K562 (cell line): Measurements from ENCODE around the gene PSAP. TPM values are rescaled to one million over a fixed set of nuclear protein-coding genes. Genes with fewer than 3 reads are reported as not detected.

ENCODE experiments used
- ATAC-seq: fragments of 200-7000 bp; cut with Tn5 transposase; 3 replicates; pipeline ENCODE4 v1.9.1; 2020; ENCODE audit warnings: moderate library complexity
- BruUV-seq: library from RNA; stranded (reverse); fragments of 400-500 nt; replicated peaks from 2 replicates; lab custom pipeline; 2021; lab: Mats Ljungman, UMichigan
- CTCF ChIA-PET: fragments of 300-600 bp; formaldehyde crosslinking; extraction: SDS; loops from one replicate; lab custom pipeline; 2021; ENCODE audit warnings: low intra/inter-chr PET ratio; lab: Yijun Ruan, JAX
- POLR2A ChIA-PET: fragments of 300-600, 350-650 bp; sonication (Branson Sonifier 250); formaldehyde crosslinking; extraction: SDS; loops from one replicate; lab custom pipeline; 2021; ENCODE audit warnings: antibody characterized with exemption, inconsistent platforms; lab: Yijun Ruan, JAX
- DNase-seq, 4 experiments: peaks; one replicate each; pipeline versions ENCODE4 v3.0.0 to v3.0.0-alpha.2; 2011 to 2018; ENCODE audit warnings: low spot score in 3 of 4, mixed read lengths in 3 of 4; ENCODE audit errors: extremely low read depth in 1 of 4
- FAIRE-seq: peaks from 2 replicates; lab custom pipeline; 2011; peaks lifted over from hg19 to GRCh38; lab: Jason Lieb, UNC
- H2AFZ ChIP-seq: 2 replicates; pipeline ENCODE4 v1.6.0; 2011; ENCODE audit warnings: low read depth, low read length, control low read depth, inconsistent platforms
- H3K27ac ChIP-seq: fragments of 200-600 bp; 3 replicates; pipeline ENCODE4 v1.8.0; 2011; ENCODE audit warnings: low read depth, mild to moderate bottlenecking, control low read depth, inconsistent platforms, low read length, moderate library complexity, mixed read lengths; ENCODE audit errors: extremely low read depth
- H3K27me3 ChIP-seq, 2 experiments: fragments of 300-600 bp in 1 of 2; 2 replicates in 1 of 2; 3 replicates in 1 of 2; pipeline versions ENCODE4 v1.6.0 to v1.8.0; 2011; ENCODE audit warnings: inconsistent platforms in 2 of 2, low read length in 2 of 2, mild to moderate bottlenecking in 1 of 2, mixed read lengths in 1 of 2, moderate library complexity in 1 of 2; ENCODE audit not compliant: control insufficient read depth in 2 of 2, insufficient read depth in 2 of 2
- H3K36me3 ChIP-seq: fragments of 300-600 bp; 3 replicates; pipeline ENCODE4 v1.8.0; 2011; ENCODE audit warnings: mild to moderate bottlenecking, low read length, inconsistent platforms; ENCODE audit not compliant: control insufficient read depth, insufficient read depth
- H3K4me1 ChIP-seq, 2 experiments: fragments of 200-600 bp in 1 of 2; replicated peaks in 1 of 2; 2 replicates in 1 of 2; 3 replicates in 1 of 2; pipeline versions ENCODE4 v1.5.1 to v1.8.0; 2011; ENCODE audit warnings: inconsistent platforms in 2 of 2, low read length in 2 of 2, mild to moderate bottlenecking in 1 of 2, mixed read lengths in 1 of 2, moderate library complexity in 1 of 2; ENCODE audit not compliant: control insufficient read depth in 2 of 2, insufficient read depth in 2 of 2
- H3K4me2 ChIP-seq: 2 replicates; pipeline ENCODE4 v1.6.1; 2011; ENCODE audit warnings: low read length, control low read depth, inconsistent platforms, mixed read lengths; ENCODE audit not compliant: insufficient read depth
- H3K4me3 ChIP-seq: fragments of 200-600 bp; sonication (generic), shearing (Covaris generic); 2 replicates; pipeline ENCODE4 v1.5.1; 2016; ENCODE audit warnings: control low read depth, inconsistent platforms
- H3K79me2 ChIP-seq: fragments of 200-600 bp; 3 replicates; pipeline ENCODE4 v1.8.0; 2011; ENCODE audit warnings: low read length, inconsistent platforms; ENCODE audit not compliant: control insufficient read depth, insufficient read depth
- H3K9ac ChIP-seq, 2 experiments: 2 replicates each; pipeline versions ENCODE4 v1.6.0 to v1.6.1; 2011; ENCODE audit warnings: low read depth in 2 of 2, low read length in 2 of 2, control low read depth in 1 of 2, inconsistent platforms in 1 of 2, mild to moderate bottlenecking in 1 of 2, mixed read lengths in 1 of 2; ENCODE audit not compliant: insufficient read depth in 1 of 2
- H3K9me1 ChIP-seq: one replicate; pipeline ENCODE4 v1.6.0; 2011; ENCODE audit warnings: inconsistent platforms, mild to moderate bottlenecking, low read length, moderate library complexity; ENCODE audit not compliant: control insufficient read depth, insufficient read depth
- H3K9me3 ChIP-seq: replicated peaks from 2 replicates; pipeline ENCODE4 v1.5.1; 2011; ENCODE audit warnings: low read depth, low read length, inconsistent platforms; ENCODE audit not compliant: control insufficient read depth, insufficient read depth
- H4K20me1 ChIP-seq: replicated peaks from 2 replicates; pipeline ENCODE4 v1.6.1; 2011; ENCODE audit warnings: low read length, inconsistent platforms, mixed read lengths; ENCODE audit not compliant: control insufficient read depth, insufficient read depth
- ARID4B ChIP-seq: sonication (generic); formaldehyde crosslinking; IDR thresholded peaks from 2 replicates; pipeline ENCODE4 v1.8.0; 2022; ENCODE audit warnings: mild to moderate bottlenecking, missing genetic modification reagents
- MTA3 ChIP-seq: fragments of 450-650 bp; formaldehyde crosslinking; IDR thresholded peaks from 2 replicates; pipeline ENCODE4 v1.6.1; 2017; ENCODE audit warnings: mild to moderate bottlenecking, borderline replicate concordance
- TRIM25 ChIP-seq: fragments of 450-650 bp; IDR thresholded peaks from 2 replicates; pipeline ENCODE4 v1.7.0; 2016; ENCODE audit warnings: borderline replicate concordance
- ZKSCAN8 ChIP-seq: fragments of 200-800 bp; sonication (Bioruptor generic); IDR thresholded peaks from 2 replicates; pipeline ENCODE4 v1.6.1; 2016; ENCODE audit warnings: missing genetic modification characterization, missing compliant biosample characterization
- ZNF407 ChIP-seq: fragments of 450-650 bp; IDR thresholded peaks from 2 replicates; pipeline ENCODE4 v1.6.1; 2016; ENCODE audit warnings: low read depth
- WGBS: fragments of 100-300 bp; shearing (Covaris generic); methylation state at CpG from one replicate; pipeline ENCODE4 v1.1.6; 2016; ENCODE audit warnings: low coverage, mixed read lengths; ENCODE audit not compliant: insufficient coverage; ENCODE audit errors: missing lambda C conversion rate; 5-methylcytosine and 5-hydroxymethylcytosine counted together
- in situ Hi-C: fragments of 300-500 bp; cut with MboI; formaldehyde crosslinking; loops from 4 replicates; pipeline ENCODE4 v1.15.0; 2018; ENCODE audit warnings: inconsistent platforms, mixed read lengths
- intact Hi-C: fragments of 100-400 bp; cut with micrococcal nuclease; formaldehyde crosslinking; loops from 2 replicates; pipeline ENCODE4 v1.14.2; 2022
- polyA plus RNA-seq, 8 experiments: library from polyadenylated mRNA; depleted of rRNA in 4 of 8; stranded (reverse) in 5 of 8; unstranded in 3 of 8; fragments of >200 nt; fragmentation: Nextera tagmentation in 2 of 8; fragmentation: Illumina TruSeq in 1 of 8; extraction: Ambion mirVana in 2 of 8; extraction: Trizol in 1 of 8; gene quantifications; 2 replicates each; pipeline versions ENCODE4 v1.2.1 to v1.2.3, GENCODE V29; 2011 to 2014; ENCODE audit warnings: inconsistent platforms in 1 of 8, missing spikeins in 1 of 8
- total RNA-seq, 7 experiments: library from RNA; depleted of rRNA in 6 of 7; stranded (reverse); fragments of >200 nt in 6 of 7; fragmentation: Illumina TruSeq in 2 of 7; extraction: Trizol in 2 of 7; gene quantifications; 2 replicates each; pipeline versions ENCODE4 v1.2.1 to v1.2.3, GENCODE V29; 2011 to 2021; ENCODE audit warnings: low replicate concordance in 1 of 7

Gene PSAP
- total and polyA plus RNA-seq, 9 of the 15 experiments (the other 6 are each of a cell fraction or from before 2014, with no cell fraction given): 245 to 700 (median 429) TPM

DNA sequence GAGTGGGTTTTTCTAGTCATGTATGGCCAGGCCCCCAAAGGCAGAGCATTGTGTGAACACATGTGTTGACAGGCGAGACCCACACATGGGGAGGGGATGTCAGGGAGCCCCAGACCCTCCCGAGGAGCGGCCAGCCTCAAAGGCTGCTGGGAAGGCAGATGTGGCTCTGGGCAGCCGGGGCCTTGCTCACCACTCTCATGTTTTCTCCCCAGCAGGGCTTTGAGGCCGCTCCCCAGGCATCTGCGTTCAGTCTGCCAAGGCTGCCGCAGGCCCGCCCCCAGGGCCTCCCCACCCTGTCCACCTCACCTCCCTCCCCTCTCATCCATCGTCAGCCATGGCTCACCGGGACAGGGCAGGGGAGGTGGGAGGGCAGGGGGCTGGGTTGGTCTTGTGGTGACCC is 61.2 kb downstream of the PSAP start:
- POLR2A ChIA-PET: no interaction called here
- DNase-seq (no peak), ATAC-seq (no peak), FAIRE-seq (no peak)
- no peaks in the 10 kb centered on the region; the same call in 1 of the 2 replicates for H4K20me1 ChIP-seq
- no peak overlapping the region for H3K4me3 ChIP-seq
- no peak overlapping the region for H3K27ac ChIP-seq
- H3K36me3 ChIP-seq: no peaks in the 10 kb centered on the region
- H3K4me1 ChIP-seq: peaks cover 0 to 10% of the 10 kb centered on the region in 2 experiments; a peak in 1 of 5 replicates
- CTCF ChIA-PET: no interaction called here
- WGBS: 1% methylated on average over 6 of the region's 10 CpGs
- no peaks in the 10 kb centered on the region for H3K79me2 ChIP-seq
- H2AFZ ChIP-seq: no peak overlapping the region
- BruUV-seq: no TSS peak
- H3K4me2 ChIP-seq: no peak overlapping the region
- H3K27me3 ChIP-seq: peaks cover 41 to 52% of the 10 kb centered on the region in 2 experiments
- intact Hi-C loops (no loop called here), in situ Hi-C loops (no loop called here)
- no peaks in the 10 kb centered on the region for H3K9me3 ChIP-seq
- no peaks in the 10 kb centered on the region for H3K9me1 ChIP-seq
- no peak overlapping the region for H3K9ac ChIP-seq
- TF ChIP-seq MTA3 (no peak), ZKSCAN8 (no peak), TRIM25 (no peak), ARID4B (CRISPR knock-in tag) (no peak), ZNF407 (no peak)
